GM23338 (cell line): Measurements from ENCODE around the gene PHF21A. TPM values are rescaled to one million over a fixed set of nuclear protein-coding genes. Genes with fewer than 3 reads are reported as not detected.

ENCODE experiments used
- ATAC-seq: fragments of 200-7000 bp; cut with Tn5 transposase; 3 replicates; pipeline ENCODE4 v1.9.1; 2020
- DNase-seq: peaks from one replicate; pipeline ENCODE4 v3.0.0-alpha.2; 2015; ENCODE audit warnings: low spot score
- H2AFZ ChIP-seq: fragments of 200-600 bp; sonication (generic); 2 replicates; pipeline ENCODE4 v1.8.0; 2016; ENCODE audit warnings: antibody characterized with exemption, mild to moderate bottlenecking, moderate library complexity
- H3F3A ChIP-seq: fragments of 200-600 bp; sonication (generic); replicated peaks from 2 replicates; pipeline ENCODE4 v1.8.0; 2017; ENCODE audit warnings: antibody characterized with exemption, mixed run types, low read depth
- H3K27ac ChIP-seq: fragments of 200-600 bp; sonication (generic); 2 replicates; pipeline ENCODE4 v1.6.1; 2016; ENCODE audit warnings: low read depth
- H3K27me3 ChIP-seq: fragments of 200-600 bp; sonication (generic); 2 replicates; pipeline ENCODE4 v1.8.0; 2016; ENCODE audit warnings: mild to moderate bottlenecking, mixed run types, moderate library complexity; ENCODE audit not compliant: insufficient read depth
- H3K36me3 ChIP-seq: fragments of 200-600 bp; sonication (generic); 2 replicates; pipeline ENCODE4 v1.8.0; 2016; ENCODE audit warnings: mild to moderate bottlenecking; ENCODE audit not compliant: insufficient read depth
- H3K4me1 ChIP-seq: fragments of 200-600 bp; sonication (generic); 2 replicates; pipeline ENCODE4 v1.8.0; 2016; ENCODE audit warnings: mild to moderate bottlenecking, moderate library complexity; ENCODE audit not compliant: insufficient read depth
- H3K4me2 ChIP-seq: fragments of 200-600 bp; sonication (generic); 2 replicates; pipeline ENCODE4 v1.7.1; 2017; ENCODE audit warnings: mixed run types
- H3K4me3 ChIP-seq: fragments of 200-600 bp; sonication (generic); 2 replicates; pipeline ENCODE4 v1.6.1; 2016; ENCODE audit warnings: mixed run types
- H3K79me2 ChIP-seq: fragments of 200-600 bp; sonication (generic); replicated peaks from 2 replicates; pipeline ENCODE4 v1.8.0; 2017; ENCODE audit warnings: mild to moderate bottlenecking; ENCODE audit not compliant: insufficient read depth
- H3K9me2 ChIP-seq: fragments of 200-600 bp; sonication (generic); 2 replicates; pipeline ENCODE4 v1.8.0; 2017; ENCODE audit not compliant: insufficient read depth
- H4K20me1 ChIP-seq: fragments of 200-600 bp; sonication (generic); replicated peaks from 2 replicates; pipeline ENCODE4 v1.8.0; 2017; ENCODE audit warnings: mild to moderate bottlenecking; ENCODE audit not compliant: insufficient read depth
- H3K27ac Mint-ChIP-seq: 2 replicates; pipeline ENCODE4 v1.8.0; 2020; ENCODE audit warnings: inconsistent platforms, mild to moderate bottlenecking, moderate library complexity, mixed read lengths
- H3K27me3 Mint-ChIP-seq: 3 replicates; pipeline ENCODE4 v1.8.0; 2022; ENCODE audit warnings: low read depth, mild to moderate bottlenecking, moderate library complexity, mixed read lengths, inconsistent platforms; ENCODE audit not compliant: insufficient read depth, poor library complexity
- H3K36me3 Mint-ChIP-seq: 3 replicates; pipeline ENCODE4 v1.8.0; 2021; ENCODE audit warnings: low read depth, mild to moderate bottlenecking, inconsistent platforms, moderate library complexity, mixed read lengths
- H3K4me1 Mint-ChIP-seq: 3 replicates; pipeline ENCODE4 v1.8.0; 2020; ENCODE audit warnings: mild to moderate bottlenecking, inconsistent platforms, mixed read lengths
- H3K4me3 Mint-ChIP-seq: 3 replicates; pipeline ENCODE4 v1.8.0; 2021; ENCODE audit warnings: moderate library complexity, mild to moderate bottlenecking, inconsistent platforms, mixed read lengths
- H3K9me3 Mint-ChIP-seq: 3 replicates; pipeline ENCODE4 v1.8.0; 2020; ENCODE audit warnings: moderate library complexity, mild to moderate bottlenecking, inconsistent platforms, mixed read lengths
- JUNB ChIP-seq: IDR thresholded peaks from one replicate; pipeline ENCODE4 v1.6.1; 2016; ENCODE audit warnings: antibody characterized with exemption; ENCODE audit not compliant: unreplicated experiment
- NANOG ChIP-seq: IDR thresholded peaks from 2 replicates; pipeline ENCODE4 v1.6.1; 2016; ENCODE audit warnings: antibody characterized with exemption, borderline replicate concordance
- POLR2AphosphoS5 ChIP-seq: IDR thresholded peaks from 2 replicates; pipeline ENCODE4 v1.6.1; 2016; ENCODE audit warnings: antibody characterized with exemption, low read depth
- ZNF114 ChIP-seq: fragments of 250-450 bp; sonication (Bioruptor Pico); IDR thresholded peaks from 2 replicates; pipeline ENCODE4 v1.5.0; 2020; ENCODE audit warnings: mild to moderate bottlenecking, moderate library complexity
- polyA plus RNA-seq: library from polyadenylated mRNA; unstranded; fragments of >200 nt; fragmentation: Nextera tagmentation; extraction: Ambion mirVana; gene quantifications from 2 replicates; pipeline ENCODE4 v1.2.1, GENCODE V29; 2016
- total RNA-seq: library from RNA; depleted of rRNA; stranded (reverse); fragments of >200 nt; shearing (Covaris generic); gene quantifications from 2 replicates; pipeline ENCODE4 v1.2.3, GENCODE V29; 2014
- TF ChIP-seq, protein P1 (sequence below): fragments of 250-450 bp; sonication (Bioruptor Pico); IDR thresholded peaks from 2 replicates; pipeline ENCODE4 v1.5.0; 2020; ENCODE audit warnings: mild to moderate bottlenecking, moderate library complexity
- TF ChIP-seq, protein P2 (sequence below): IDR thresholded peaks from 2 replicates; pipeline ENCODE4 v1.6.1; 2016; ENCODE audit warnings: antibody characterized with exemption

Gene PHF21A
- total and polyA plus RNA-seq, 2 experiments from 2014 or later, result 21.7 to 23.6 TPM

DNA sequence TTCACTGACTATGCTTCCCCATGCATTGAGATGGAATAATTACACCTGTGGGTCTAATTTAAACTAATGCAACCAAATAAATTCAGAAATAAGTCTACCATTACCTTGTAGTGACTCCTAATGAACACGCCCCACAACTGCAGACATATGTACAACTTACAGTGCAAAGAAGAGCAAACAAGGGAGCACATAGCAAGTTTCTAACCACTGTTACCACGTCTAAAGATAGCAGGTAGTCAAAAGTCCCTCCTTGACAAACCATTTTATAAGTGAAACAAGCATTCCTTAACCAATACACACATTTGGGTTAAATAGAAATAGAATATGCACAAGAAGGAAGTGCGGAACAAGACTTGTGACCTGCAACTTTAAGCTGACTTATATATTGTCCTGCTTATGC is 20.6 kb downstream of the PHF21A start (continued):
- TF ChIP-seq, protein P1, sequence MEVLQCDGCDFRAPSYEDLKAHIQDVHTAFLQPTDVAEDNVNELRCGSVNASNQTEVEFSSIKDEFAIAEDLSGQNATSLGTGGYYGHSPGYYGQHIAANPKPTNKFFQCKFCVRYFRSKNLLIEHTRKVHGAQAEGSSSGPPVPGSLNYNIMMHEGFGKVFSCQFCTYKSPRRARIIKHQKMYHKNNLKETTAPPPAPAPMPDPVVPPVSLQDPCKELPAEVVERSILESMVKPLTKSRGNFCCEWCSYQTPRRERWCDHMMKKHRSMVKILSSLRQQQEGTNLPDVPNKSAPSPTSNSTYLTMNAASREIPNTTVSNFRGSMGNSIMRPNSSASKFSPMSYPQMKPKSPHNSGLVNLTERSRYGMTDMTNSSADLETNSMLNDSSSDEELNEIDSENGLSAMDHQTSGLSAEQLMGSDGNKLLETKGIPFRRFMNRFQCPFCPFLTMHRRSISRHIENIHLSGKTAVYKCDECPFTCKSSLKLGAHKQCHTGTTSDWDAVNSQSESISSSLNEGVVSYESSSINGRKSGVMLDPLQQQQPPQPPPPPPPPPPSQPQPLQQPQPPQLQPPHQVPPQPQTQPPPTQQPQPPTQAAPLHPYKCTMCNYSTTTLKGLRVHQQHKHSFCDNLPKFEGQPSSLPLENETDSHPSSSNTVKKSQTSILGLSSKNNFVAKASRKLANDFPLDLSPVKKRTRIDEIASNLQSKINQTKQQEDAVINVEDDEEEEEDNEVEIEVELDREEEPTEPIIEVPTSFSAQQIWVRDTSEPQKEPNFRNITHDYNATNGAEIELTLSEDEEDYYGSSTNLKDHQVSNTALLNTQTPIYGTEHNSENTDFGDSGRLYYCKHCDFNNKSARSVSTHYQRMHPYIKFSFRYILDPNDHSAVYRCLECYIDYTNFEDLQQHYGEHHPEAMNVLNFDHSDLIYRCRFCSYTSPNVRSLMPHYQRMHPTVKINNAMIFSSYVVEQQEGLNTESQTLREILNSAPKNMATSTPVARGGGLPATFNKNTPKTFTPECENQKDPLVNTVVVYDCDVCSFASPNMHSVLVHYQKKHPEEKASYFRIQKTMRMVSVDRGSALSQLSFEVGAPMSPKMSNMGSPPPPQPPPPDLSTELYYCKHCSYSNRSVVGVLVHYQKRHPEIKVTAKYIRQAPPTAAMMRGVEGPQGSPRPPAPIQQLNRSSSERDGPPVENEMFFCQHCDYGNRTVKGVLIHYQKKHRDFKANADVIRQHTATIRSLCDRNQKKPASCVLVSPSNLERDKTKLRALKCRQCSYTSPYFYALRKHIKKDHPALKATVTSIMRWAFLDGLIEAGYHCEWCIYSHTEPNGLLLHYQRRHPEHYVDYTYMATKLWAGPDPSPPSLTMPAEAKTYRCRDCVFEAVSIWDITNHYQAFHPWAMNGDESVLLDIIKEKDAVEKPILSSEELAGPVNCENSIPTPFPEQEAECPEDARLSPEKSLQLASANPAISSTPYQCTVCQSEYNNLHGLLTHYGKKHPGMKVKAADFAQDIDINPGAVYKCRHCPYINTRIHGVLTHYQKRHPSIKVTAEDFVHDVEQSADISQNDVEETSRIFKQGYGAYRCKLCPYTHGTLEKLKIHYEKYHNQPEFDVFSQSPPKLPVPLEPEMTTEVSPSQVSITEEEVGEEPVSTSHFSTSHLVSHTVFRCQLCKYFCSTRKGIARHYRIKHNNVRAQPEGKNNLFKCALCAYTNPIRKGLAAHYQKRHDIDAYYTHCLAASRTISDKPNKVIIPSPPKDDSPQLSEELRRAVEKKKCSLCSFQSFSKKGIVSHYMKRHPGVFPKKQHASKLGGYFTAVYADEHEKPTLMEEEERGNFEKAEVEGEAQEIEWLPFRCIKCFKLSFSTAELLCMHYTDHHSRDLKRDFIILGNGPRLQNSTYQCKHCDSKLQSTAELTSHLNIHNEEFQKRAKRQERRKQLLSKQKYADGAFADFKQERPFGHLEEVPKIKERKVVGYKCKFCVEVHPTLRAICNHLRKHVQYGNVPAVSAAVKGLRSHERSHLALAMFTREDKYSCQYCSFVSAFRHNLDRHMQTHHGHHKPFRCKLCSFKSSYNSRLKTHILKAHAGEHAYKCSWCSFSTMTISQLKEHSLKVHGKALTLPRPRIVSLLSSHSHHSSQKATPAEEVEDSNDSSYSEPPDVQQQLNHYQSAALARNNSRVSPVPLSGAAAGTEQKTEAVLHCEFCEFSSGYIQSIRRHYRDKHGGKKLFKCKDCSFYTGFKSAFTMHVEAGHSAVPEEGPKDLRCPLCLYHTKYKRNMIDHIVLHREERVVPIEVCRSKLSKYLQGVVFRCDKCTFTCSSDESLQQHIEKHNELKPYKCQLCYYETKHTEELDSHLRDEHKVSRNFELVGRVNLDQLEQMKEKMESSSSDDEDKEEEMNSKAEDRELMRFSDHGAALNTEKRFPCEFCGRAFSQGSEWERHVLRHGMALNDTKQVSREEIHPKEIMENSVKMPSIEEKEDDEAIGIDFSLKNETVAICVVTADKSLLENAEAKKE (CRISPR knock-in tag), result no peak
- TF ChIP-seq ZNF114 (CRISPR knock-in tag) (no peak), POLR2AphosphoS5 (no peak), NANOG (no peak)

DNA sequence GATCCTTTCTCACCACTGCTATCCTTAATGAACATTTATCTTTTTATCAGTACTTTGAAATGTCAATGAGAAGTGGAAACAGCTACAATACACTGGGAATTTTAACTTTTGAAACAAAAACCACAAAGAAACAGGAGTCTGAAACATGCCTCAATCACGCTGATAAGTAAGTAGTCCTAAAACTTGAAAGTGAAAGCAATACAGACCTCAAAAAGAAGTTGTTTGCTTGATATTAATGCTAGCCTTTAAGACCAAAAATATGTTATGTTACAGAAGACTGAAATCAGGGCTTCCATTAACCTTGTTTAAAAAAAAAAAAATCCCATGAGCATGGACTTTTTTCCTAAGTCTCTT is 21.3 kb downstream of the PHF21A start:
- Histone ChIP-seq H4K20me1 (peaks cover 7% of the 10 kb centered on the region; the same call in 1 of the 2 replicates), H3F3A (no peaks in the 10 kb centered on the region), H3K4me2 (no peak overlapping the region), H3K27ac (no peak overlapping the region), H3K4me1 (peaks cover 9% of the 10 kb centered on the region; the same call in 1 of the 2 replicates), H3K4me3 (no peak overlapping the region), H2AFZ (no peak overlapping the region), H3K9me2 (no peaks in the 10 kb centered on the region), H3K27me3 (no peaks in the 10 kb centered on the region), H3K36me3 (no peaks in the 10 kb centered on the region), H3K79me2 (peaks cover 75% of the 10 kb centered on the region)
- Mint-ChIP-seq H3K4me3 (no peak overlapping the region), H3K27me3 (no peaks in the 10 kb centered on the region), H3K4me1 (peaks cover 35% of the 10 kb centered on the region), H3K27ac (no peak overlapping the region), H3K36me3 (no peaks in the 10 kb centered on the region), H3K9me3 (no peaks in the 10 kb centered on the region; the same call in 2 of the 3 replicates)
- TF ChIP-seq JUNB, result no peak
- TF ChIP-seq, protein P2, sequence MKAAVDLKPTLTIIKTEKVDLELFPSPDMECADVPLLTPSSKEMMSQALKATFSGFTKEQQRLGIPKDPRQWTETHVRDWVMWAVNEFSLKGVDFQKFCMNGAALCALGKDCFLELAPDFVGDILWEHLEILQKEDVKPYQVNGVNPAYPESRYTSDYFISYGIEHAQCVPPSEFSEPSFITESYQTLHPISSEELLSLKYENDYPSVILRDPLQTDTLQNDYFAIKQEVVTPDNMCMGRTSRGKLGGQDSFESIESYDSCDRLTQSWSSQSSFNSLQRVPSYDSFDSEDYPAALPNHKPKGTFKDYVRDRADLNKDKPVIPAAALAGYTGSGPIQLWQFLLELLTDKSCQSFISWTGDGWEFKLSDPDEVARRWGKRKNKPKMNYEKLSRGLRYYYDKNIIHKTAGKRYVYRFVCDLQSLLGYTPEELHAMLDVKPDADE, result no peak
- ATAC-seq (no peak), DNase-seq (no peak)
